ENCODE results near the gene ADSL. TPM values are rescaled to one million over a fixed set of nuclear protein-coding genes. Genes with fewer than 3 reads are reported as not detected.
A peak's percentile ranks its signal among the peaks of the same experiment; 100 is the strongest.

ADSL gene
- total RNA-seq, 2 experiments from 2014 or later = 95.0 to 105 TPM

- Mint-ChIP-seq H3K27me3 (no peaks in the 10 kb centered on the region), H3K4me1 (peaks cover 58% of the 10 kb centered on the region), H3K9me3 (no peaks in the 10 kb centered on the region), H3K27ac (peak overlapping the region; percentile 90), H3K4me3 (peak overlapping the region; percentile 37), H3K36me3 (ENCODE audit: low read depth) (peaks cover 44% of the 10 kb centered on the region)
- peak; percentile 76 for DNase-seq
- CTCF ChIA-PET = interaction anchor here (1.6 to 1.9 kb wide), 2 partner anchors 15 to 17 kb away, joined by 3 to 11 read pairs; no protein-coding TSS in a partner anchor
- POLR2A ChIA-PET = interaction anchor here (1.1 to 2.8 kb wide), 5 partner anchors 8 to 551 kb away, joined by 3 to 14 read pairs (median 4); partner anchors contain the start of gene RBX1
Measured at GRCh38 chr22:40400159-40400558, 53.9 kb downstream of the ADSL start.

GRCh38 chr22:40401532-40401931, 55.2 kb downstream of the ADSL start:
- H3K27ac Mint-ChIP-seq = peak overlapping the region; percentile 90
- H3K27me3 Mint-ChIP-seq = no peaks in the 10 kb centered on the region
- no peaks in the 10 kb centered on the region for H3K9me3 Mint-ChIP-seq
- H3K4me1 Mint-ChIP-seq = peaks cover 55% of the 10 kb centered on the region
- ChIA-PET POLR2A (interaction anchor here (1.0 to 2.8 kb wide), 3 partner anchors 9 to 31 kb away, joined by 4 to 14 read pairs (median 5); partner anchors contain the start of gene SGSM3), CTCF (interaction anchor here (0.9 kb wide), 1 partner anchor 35 kb away, joined by 3 read pairs; no protein-coding TSS in a partner anchor)
- H3K36me3 Mint-ChIP-seq (ENCODE audit: low read depth) = peaks cover 41% of the 10 kb centered on the region
- H3K4me3 Mint-ChIP-seq = peak overlapping the region; percentile 56
- peak; percentile 72 for DNase-seq

GRCh38 chr22:40401981-40402406, 55.7 kb downstream of the ADSL start:
- H3K4me3 Mint-ChIP-seq = peak overlapping the region; percentile 56
- H3K9me3 Mint-ChIP-seq = no peaks in the 10 kb centered on the region
- DNase-seq = no peak
- ChIA-PET POLR2A (interaction anchor here (1.0 to 2.1 kb wide), 2 partner anchors 10 to 32 kb away, joined by 4 to 5 read pairs; partner anchors contain the start of gene SGSM3), CTCF (no interaction called here)
- peak overlapping the region; percentile 90 for H3K27ac Mint-ChIP-seq
- peaks cover 55% of the 10 kb centered on the region for H3K4me1 Mint-ChIP-seq
- peaks cover 44% of the 10 kb centered on the region for H3K36me3 Mint-ChIP-seq (ENCODE audit: low read depth)
- no peaks in the 10 kb centered on the region for H3K27me3 Mint-ChIP-seq

- peaks cover 51% of the 10 kb centered on the region for H3K4me1 Mint-ChIP-seq
Measured at GRCh38 chr22:40403141-40403540, 56.8 kb downstream of the ADSL start.

GRCh38 chr22:40403651-40404050, 57.4 kb downstream of the ADSL start:
- no peak for DNase-seq
- no peaks in the 10 kb centered on the region for H3K9me3 Mint-ChIP-seq
- H3K4me3 Mint-ChIP-seq = no peak overlapping the region
- ChIA-PET CTCF (no interaction called here), POLR2A (no interaction called here)
- peaks cover 44% of the 10 kb centered on the region for H3K36me3 Mint-ChIP-seq (ENCODE audit: low read depth)
- H3K27ac Mint-ChIP-seq = no peak overlapping the region
- no peaks in the 10 kb centered on the region for H3K27me3 Mint-ChIP-seq
- peaks cover 50% of the 10 kb centered on the region for H3K4me1 Mint-ChIP-seq

More at GRCh38 chr22:40403141-40403540, 56.8 kb downstream of the ADSL start:
- ChIA-PET CTCF (no interaction called here), POLR2A (no interaction called here)
- no peak for DNase-seq
- Mint-ChIP-seq H3K36me3 (ENCODE audit: low read depth) (peaks cover 44% of the 10 kb centered on the region), H3K27ac (peak overlapping the region; percentile 51), H3K27me3 (no peaks in the 10 kb centered on the region), H3K9me3 (no peaks in the 10 kb centered on the region), H3K4me3 (no peak overlapping the region)

- Mint-ChIP-seq H3K4me1 (peaks cover 43% of the 10 kb centered on the region), H3K9me3 (no peaks in the 10 kb centered on the region), H3K36me3 (ENCODE audit: low read depth) (peaks cover 44% of the 10 kb centered on the region), H3K4me3 (no peak overlapping the region), H3K27me3 (no peaks in the 10 kb centered on the region), H3K27ac (no peak overlapping the region)
- ChIA-PET POLR2A (interaction anchor here (0.7 kb wide), 1 partner anchor 19 kb away, joined by 4 read pairs; no protein-coding TSS in a partner anchor), CTCF (interaction anchor here (0.6 kb wide), 1 partner anchor 205 kb away, joined by 3 read pairs; no protein-coding TSS in a partner anchor)
- no peak for DNase-seq
Measured at GRCh38 chr22:40404251-40405177, 58.2 kb downstream of the ADSL start.

- Mint-ChIP-seq H3K36me3 (ENCODE audit: low read depth) (peaks cover 51% of the 10 kb centered on the region), H3K27me3 (no peaks in the 10 kb centered on the region), H3K9me3 (no peaks in the 10 kb centered on the region), H3K4me1 (peaks cover 35% of the 10 kb centered on the region), H3K4me3 (no peak overlapping the region), H3K27ac (no peak overlapping the region)
- ChIA-PET POLR2A (interaction anchor here (0.7 to 1.4 kb wide), 2 partner anchors 20 kb away, joined by 4 read pairs; no protein-coding TSS in a partner anchor), CTCF (interaction anchor here (0.5 to 1.4 kb wide), 2 partner anchors 31 to 398 kb away, joined by 3 read pairs; no protein-coding TSS in a partner anchor)
- no peak for DNase-seq
Measured at GRCh38 chr22:40405178-40406062, 59.1 kb downstream of the ADSL start.

GRCh38 chr22:40406063-40406890, 60.0 kb downstream of the ADSL start:
- DNase-seq = no peak
- peaks cover 53% of the 10 kb centered on the region for H3K36me3 Mint-ChIP-seq (ENCODE audit: low read depth)
- H3K4me3 Mint-ChIP-seq = no peak overlapping the region
- ChIA-PET CTCF (interaction anchor here (0.5 to 1.4 kb wide), 2 partner anchors 31 to 397 kb away, joined by 3 read pairs; no protein-coding TSS in a partner anchor), POLR2A (interaction anchor here (1.0 to 1.4 kb wide), 2 partner anchors 21 to 35 kb away, joined by 4 read pairs; partner anchors contain the start of gene SGSM3)
- H3K9me3 Mint-ChIP-seq = no peaks in the 10 kb centered on the region
- H3K4me1 Mint-ChIP-seq = peaks cover 26% of the 10 kb centered on the region
- H3K27ac Mint-ChIP-seq = no peak overlapping the region
- no peaks in the 10 kb centered on the region for H3K27me3 Mint-ChIP-seq

GRCh38 chr22:40407021-40407761, 60.9 kb downstream of the ADSL start:
- DNase-seq = no peak
- peaks cover 17% of the 10 kb centered on the region for H3K4me1 Mint-ChIP-seq
- no peaks in the 10 kb centered on the region for H3K27me3 Mint-ChIP-seq
- H3K36me3 Mint-ChIP-seq (ENCODE audit: low read depth) = peaks cover 52% of the 10 kb centered on the region
- H3K9me3 Mint-ChIP-seq = no peaks in the 10 kb centered on the region
- no peak overlapping the region for H3K4me3 Mint-ChIP-seq
- POLR2A ChIA-PET = interaction anchor here (1.0 to 1.4 kb wide), 2 partner anchors 22 to 36 kb away, joined by 4 read pairs; partner anchors contain the start of gene SGSM3
- CTCF ChIA-PET = interaction anchor here (1.4 kb wide), 1 partner anchor 30 kb away, joined by 3 read pairs; no protein-coding TSS in a partner anchor
- H3K27ac Mint-ChIP-seq = no peak overlapping the region

GRCh38 chr22:40407831-40408717, 61.8 kb downstream of the ADSL start:
- ChIA-PET CTCF (no interaction called here), POLR2A (interaction anchor here (1.2 kb wide), 1 partner anchor 84 kb away, joined by 3 read pairs; no protein-coding TSS in a partner anchor)
- peaks cover 51% of the 10 kb centered on the region for H3K36me3 Mint-ChIP-seq (ENCODE audit: low read depth)

More at GRCh38 chr22:40407831-40408717, 61.8 kb downstream of the ADSL start:
- H3K27ac Mint-ChIP-seq = no peak overlapping the region
- no peak overlapping the region for H3K4me3 Mint-ChIP-seq
- H3K4me1 Mint-ChIP-seq = peaks cover 13% of the 10 kb centered on the region
- H3K9me3 Mint-ChIP-seq = no peaks in the 10 kb centered on the region
- no peak for DNase-seq
- H3K27me3 Mint-ChIP-seq = no peaks in the 10 kb centered on the region
